HG03103 (cell line): ENCODE results near the gene SLC18A3.
A peak's percentile ranks its signal among the peaks of the same experiment; 100 is the strongest.

Experiments used
- ATAC-seq: cut with Tn5 transposase; IDR thresholded peaks from one replicate; pipeline ENCODE4 v1.9.1; 2021; ENCODE audit warnings: low read depth; ENCODE audit not compliant: unreplicated experiment

Gene SLC18A3

DNA sequence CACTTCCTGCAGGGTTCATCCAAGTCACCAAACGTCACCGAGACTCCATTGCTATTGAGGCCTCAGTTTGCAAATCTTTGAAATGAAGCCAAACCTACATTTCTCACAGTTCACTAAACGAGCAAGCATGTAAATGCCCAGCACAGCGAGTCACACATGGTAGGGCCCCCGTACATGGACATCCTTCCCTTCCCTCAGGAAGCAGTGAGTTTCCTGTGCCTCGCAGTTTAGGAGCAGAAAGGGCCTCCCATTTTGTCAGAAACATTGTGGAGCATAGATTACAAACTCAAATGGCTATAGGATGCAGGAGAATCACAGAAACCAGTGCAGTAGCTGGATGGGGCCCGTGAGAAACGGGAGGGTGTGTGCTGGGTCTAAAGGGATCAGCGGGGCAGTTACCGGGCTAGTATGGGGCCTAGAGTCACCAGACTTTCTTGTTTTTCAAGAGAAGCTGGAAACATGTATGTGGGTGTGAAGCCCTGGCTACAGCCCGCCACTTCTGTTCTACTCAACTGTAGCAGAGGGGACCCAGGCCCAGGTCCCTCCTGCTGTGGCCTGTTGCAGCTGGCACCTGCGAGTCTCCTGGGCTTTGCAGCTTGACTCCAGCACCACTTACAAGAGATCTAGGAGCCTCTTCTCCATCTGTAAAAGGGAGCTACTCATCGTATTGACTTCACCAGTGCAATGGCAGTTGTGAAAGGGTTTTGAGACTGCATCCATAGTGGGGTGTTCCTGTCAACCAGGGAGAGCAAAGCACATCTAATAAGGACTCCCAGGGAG is 14.2 kb upstream of the SLC18A3 start:
- ATAC-seq, result no peak

DNA sequence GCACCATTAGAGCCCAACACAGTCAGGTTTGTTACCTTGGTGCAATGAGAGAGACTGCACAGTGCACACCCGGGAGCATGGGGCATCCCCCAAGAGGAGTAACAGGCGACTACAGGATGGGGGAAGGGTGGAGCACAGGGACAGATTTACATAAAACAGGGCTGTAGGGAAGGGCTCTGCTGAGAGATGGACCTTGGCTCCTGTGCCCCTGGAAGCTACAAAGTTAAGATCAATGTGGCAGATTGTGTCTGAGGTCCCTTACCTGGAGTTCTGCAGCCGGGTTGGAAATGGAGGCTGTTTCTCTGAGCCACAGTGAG is 13.7 kb upstream of the SLC18A3 start:
- no peak for ATAC-seq

DNA sequence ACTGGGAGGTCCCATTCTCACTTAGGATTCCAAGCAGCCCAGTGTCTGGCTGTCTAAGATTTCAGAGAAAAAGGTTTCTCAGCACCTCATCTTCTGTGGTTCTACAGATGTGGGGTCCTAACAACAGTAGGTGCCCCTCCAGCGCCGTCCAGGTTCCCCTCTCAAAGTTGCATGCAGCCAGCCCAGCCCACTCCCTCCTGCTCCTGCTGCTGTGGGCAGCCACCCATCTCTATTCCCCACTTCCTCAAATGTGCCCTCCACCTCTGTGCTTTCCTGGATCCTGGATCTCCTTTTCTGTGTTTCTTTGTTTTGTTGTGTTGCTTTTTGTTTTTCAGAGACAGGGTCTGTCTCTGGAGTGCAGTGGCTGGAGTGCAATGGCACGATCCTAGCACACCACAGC is 13.3 kb upstream of the SLC18A3 start:
- no peak for ATAC-seq

DNA sequence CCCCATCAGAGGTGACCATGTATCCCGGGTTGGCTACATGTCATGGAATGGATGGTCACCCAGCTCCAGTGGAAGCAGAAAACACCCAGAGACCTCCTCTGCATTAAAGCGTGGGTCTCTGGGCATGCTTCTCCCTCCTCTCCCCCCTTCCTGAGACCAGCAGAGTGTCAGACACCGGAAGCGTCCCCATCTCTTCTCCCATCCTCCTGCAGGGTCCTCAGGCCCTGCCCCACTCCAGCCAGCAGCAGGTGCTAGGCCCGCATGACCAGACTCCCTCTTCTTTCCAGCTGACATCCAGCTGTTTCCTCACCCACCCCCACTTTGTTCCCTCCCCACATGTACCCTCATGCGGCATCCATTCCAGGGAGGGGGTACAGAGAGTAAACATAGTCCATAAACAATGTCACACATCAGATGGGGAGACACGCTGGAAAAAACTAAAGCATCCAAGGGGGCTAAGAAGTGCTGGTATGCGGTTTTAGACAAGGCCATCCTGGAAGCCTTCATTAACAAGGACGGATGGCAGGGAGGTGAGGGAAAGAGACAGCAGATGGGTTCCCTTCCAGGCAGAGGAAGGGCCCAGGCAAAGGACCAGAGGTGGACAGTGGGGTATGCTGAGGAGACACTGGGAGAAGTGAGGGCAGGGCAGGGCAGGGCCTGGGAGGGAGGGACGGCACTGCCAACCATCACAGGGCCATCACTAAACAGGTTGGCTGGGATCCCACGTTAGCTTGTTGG is 12.5 kb upstream of the SLC18A3 start:
- ATAC-seq, result no peak

DNA sequence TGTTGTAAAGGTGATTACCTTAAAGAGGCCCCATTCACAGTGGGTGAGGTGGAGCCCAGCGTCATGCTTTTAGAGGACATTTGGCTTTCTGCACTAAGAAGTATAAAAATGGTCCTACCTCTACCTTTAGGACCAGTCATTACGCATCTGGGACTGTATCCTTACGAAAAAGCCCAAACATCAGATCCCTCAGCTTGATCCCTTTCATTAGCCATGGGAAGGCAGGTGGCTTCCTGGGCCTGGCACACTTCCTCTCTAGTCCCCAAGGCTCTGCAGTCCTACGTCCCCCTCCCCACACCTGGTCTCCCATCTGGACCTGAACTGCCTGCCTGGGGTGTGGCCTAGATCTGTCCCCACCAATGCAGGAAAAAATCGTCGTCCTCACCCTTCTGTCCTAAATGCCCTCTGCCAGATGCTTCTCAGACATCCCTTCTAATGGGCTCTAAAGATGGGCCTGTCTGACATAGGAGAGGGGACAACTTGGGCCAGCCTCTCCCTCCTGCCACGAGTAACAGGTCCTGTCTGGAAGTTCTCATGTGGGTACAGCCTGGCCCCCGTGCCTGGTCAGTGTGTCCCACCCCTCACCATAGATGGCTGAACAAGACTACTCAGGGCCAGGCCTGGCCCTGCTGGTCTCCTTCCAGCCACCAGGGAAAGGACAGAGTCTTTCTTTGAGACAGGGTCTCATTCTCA is 11.8 kb upstream of the SLC18A3 start:
- no peak for ATAC-seq

DNA sequence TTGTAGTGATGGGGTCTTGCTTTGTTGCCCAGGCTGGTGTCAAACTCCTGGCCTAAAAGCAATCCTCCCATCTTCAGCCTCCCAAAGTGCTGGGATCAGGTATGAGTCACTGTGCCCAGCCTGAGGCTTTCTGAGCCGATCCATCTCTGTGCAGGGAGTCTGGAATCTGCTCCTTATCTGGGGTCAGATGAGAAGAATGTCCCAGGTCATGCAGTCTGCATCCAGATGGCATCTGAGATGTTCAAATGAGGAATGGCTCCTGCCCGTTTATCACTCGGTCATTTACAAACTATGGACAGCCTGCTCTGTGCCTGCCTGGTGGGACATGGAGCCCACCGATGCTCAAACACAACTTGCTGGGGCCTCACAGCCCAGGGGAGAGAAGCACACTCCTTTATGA is 11.1 kb upstream of the SLC18A3 start:
- no peak for ATAC-seq

DNA sequence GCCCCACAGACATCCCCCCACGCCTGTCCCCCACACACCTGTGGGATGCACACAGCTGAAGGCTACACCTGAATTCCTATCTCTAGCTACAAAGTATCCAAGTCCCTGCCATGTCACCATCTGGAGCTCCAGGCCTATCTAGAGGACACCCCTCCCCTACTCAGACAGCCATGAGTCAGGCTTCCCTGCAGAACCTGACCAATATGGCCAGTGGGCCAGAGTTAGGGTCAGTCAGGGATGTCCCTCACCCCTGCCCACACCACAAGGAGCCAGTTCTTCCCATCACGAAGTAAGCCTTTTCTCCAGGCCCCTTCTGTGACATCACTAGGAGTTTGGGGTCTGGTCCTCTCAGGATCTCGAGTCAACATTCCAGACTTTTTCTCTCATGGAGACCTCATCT is 10.6 kb upstream of the SLC18A3 start:
- ATAC-seq, result no peak

DNA sequence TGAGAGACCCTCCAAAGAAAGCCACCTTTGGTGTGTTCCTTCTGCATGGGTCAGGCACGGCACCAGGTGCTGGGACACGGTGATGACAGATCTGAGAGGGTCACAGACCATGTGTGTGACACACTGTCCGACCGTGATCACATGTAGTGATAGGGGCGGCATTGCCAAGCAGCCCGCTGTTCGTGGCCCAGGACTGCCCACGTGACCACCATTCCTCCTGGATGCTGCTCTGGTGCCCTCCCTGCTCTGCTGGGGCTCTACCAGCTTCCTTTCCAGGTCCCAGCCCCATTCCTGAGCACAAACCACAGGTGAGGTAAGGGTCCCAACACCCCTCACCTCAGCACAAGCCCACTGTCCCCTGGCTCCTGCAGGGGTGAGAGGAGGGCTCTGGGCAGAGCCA is 10.1 kb upstream of the SLC18A3 start:
- ATAC-seq, result no peak

DNA sequence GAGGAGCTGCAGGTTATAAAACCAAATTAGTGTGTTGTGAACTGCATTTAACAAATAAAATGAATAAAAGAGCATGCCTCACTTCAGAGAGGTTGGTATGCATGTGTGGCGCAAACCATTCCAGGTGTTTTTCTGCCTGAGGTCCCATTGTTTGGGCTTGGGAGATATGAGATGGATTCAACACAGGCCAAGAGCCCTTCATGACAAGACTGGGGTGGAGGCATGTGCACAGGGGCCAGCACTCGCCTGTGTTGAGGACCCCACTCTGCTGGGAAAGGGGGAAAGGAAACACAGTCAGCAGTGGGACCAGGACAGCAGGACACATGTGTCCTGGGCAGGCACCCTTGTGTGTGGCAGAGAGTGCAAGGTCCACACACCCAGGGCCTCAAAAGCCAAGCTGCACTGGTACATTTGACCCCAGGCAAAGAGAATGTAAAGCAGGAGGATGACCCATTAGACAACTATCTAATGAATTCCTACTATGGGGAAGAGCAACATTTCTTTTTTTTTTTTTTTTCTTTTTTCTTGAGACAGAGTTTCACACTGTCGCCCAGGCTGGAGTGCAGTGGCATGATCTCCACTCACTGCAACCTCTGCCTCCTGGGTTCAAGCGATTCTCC is 9.2 kb upstream of the SLC18A3 start:
- no peak for ATAC-seq

DNA sequence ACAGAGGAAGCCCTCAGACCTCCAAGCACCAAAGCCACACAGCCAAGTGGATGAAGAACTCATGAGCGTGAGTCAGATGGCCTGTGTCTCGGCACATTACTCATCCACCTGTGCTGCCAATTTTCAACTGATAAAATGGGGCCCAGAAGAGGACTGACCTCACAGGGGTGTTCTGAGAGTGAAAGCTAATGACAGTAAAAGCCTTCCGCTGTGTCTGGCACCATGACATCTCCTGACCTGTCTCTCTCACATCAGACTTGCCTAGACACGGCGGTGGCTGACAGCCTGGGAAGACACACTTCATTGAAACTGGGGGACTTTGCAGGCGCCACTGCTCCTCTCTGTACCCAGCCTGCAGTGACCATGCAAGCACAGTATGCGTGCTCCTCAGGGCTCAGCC is 8.3 kb upstream of the SLC18A3 start:
- ATAC-seq, result no peak

DNA sequence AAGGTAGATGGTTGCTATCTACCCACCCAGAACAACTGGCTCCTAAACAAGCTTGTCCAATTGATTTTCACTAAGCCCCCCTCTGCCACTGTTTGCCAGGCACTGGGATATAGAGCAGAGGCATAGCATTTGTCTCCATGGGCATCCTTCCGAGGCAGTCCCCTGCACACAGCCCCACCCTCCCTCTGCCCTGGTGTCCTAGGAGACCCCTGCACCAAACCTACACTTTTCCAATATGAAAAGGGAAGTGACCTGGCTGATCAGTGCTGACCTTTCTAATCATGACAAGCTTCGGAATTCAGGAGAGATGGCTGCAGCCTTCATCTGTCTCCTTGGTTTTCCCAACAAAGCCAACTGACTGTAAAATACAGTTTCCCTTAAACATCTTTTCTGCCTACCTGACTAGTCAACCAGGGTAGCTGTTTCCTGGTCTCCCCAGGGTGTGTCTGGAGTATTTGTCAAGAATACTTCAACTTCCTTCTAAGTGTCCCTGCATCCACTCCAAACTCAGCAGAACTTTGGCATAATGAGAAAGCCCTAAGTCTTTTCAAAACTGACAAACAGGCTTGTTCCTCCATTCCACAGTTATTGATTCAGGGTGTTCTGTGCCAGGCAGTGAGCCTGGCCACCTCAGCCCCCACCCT is 7.6 kb upstream of the SLC18A3 start:
- no peak for ATAC-seq

DNA sequence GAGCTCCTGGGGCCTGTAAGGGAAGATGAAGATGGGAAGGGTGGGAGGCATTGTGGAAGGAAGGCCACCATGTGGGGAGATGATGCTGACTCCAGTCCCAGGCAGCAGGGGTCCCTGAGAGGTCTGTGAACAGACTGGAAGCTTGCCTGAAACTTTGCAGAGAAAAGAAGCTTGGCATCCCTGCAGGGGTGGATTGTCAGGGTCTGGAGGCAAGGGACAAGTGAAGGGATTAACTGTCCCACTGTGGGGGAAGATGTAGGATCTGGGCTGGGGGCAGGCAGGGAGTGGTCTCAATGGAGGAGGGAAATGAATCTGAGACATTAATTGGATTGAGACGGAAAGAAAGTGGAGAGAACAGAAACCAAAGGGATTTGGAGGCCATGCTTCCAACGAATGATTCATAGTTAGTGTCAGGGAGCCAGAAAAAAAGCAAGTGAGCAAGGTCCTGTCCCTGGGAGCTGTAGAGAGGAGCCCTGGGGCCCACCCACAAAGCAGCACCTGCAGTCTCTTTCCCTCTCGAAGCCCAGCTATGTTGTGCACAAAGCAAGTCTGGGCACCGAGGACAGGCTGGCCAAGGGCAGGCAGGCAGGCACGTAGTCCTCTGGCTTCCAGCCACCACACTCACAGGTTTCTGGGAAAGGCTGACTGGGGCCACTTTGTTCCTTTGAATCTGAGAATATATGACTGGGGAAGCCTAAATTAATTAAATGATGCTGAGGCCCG is 4.7 kb upstream of the SLC18A3 start:
- ATAC-seq, result no peak

DNA sequence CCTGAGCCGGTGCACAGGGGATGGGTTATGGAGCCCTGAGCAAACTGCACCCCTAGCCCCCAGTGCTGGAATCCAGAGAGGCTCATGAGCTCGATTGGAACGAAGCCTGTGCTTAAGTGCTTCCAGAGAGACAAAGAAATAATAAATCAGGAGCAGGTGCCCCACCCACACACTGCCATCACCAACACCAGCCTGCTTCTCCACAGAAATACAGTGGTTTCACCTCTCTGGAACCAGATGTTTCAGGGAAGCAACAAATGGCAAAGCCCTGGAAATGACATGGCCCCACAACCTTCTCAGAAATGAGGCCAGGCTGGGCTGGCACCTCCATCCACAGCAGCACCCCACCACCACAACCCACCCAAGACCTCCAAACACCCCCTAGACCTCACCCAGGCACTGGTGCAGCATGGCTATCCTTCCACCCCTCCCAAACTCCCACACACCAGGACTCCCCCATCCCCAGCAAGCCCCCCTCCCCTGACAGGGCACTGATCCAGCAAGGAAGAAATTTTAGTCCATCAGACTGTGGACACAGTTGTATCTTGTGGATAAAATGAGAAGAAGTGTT is 4.1 kb upstream of the SLC18A3 start:
- no peak for ATAC-seq

DNA sequence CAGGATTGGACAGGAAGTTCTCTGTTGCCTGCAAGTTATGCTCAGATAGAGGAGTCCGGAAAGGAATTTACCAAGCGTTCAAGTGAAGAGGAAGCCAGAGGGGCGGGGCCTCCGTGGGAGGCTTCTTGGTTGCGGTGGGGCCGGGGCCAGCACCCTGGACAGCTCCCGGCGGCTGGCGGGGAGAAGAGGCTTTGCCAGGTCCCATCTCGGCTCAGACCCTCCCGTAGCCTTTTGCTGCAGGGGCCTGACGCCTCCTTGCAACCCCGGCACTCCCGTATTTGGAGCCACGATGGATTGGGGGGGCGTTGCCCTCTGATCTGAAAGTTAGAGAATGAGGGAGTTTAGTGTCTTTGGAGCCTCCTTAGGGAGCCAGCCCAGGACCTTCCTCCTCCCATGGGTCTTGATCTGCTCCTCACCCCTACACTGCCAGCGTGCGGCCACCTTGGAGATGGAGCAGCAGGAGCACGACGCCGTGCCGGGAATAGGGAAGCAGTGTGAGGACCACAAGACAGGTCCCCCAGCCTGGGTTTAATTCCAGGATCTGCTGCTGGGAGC is 3.1 kb upstream of the SLC18A3 start:
- peak; percentile 67 for ATAC-seq

DNA sequence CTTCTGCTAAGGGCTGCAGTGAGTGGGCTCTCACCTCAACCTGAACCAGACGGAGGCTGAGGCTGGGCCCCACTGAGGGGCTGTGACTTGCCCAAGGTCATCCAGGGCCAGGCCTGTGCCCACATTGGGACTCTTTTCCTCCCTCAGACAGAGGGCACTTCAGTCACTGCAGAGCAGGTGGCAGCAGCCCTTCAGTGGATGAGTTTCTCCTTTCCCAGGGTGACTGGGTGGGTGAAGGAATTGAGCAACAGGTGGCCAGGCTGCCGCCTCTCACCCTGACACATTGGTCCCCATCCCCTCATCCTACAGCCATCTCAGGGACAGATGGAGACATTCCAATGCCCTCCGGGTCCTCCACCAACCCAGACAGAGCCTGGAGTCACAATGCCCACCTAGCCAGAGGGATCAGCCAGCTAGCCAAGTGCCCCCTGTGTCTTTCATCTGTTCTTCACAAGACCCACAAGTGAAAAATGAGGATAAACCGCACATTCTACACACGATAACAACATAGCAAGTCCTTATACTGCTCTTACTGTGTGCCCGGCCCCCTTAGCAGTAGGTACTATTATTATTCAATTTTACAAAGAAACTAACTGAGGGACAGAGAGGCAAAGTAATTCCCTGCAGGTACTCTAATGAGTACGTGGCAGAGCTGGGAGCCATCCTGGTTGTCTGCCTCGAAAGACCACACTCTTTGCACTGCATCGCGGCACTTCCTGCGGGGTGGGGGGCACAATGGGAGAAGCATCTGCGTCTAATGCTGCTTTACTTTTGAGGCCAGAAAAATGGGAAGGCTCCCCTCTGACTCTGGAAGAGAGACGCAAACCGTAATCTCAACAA is 1.7 kb upstream of the SLC18A3 start:
- no peak for ATAC-seq

DNA sequence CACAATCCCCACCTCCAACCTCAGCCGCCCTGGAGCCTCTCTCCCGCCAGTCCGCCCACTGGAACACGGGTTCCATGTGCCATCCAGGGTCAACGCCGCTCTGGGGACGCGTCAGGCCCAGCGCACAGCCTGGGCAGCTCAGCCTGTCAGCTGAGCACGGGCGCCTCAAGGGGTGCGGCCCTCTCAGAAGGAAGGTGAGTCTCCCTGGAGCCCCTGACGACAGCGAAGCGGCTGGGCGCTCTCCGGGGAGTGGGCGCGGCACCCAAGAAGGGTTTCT is 1.2 kb upstream of the SLC18A3 start:
- ATAC-seq, result no peak

DNA sequence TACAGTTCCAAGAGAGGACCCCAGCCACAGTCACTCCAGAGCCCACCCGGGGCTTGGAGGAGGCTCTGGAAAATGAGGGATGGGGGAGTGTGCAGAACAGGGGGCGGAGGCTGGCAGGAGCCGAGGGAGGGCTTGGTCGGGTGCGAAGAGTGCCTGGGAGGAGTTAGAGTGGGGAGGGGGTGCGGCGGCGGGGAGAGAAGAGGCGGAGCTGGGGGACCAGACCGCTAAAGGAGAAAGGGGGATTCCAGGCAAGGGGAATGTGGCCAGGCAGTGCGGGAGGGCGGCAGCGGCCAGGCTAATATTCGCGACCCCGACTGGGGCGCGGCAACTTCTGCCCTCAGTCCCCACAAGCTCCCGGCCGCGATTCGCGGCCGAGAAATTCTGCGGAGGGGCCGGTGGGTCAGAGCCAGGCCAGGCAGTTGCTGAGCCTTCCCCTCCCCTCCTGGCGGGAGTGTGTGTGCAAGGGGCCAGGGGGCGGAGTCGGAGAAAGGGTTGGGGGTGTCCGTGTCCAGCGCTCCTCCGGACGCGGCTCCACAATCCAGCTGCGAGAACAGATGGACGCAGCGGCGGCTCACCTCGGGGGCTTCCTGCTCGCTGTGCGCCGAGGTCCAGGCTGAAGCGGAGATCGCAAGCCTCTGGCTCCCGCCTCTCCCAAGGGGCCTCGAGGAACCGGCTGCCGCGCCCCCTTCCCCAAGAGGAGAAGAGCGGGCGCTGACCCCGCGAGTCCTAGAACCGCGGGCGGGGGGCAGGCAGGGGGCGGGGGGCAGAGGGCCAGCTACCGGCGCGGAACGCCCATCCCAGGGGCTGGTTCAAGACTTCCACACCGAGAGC is 612 bp upstream of the SLC18A3 start:
- ATAC-seq, result no peak
